PC-3 (cell line): ENCODE results near the gene UCN2. TPM values are rescaled to one million over a fixed set of nuclear protein-coding genes. Genes with fewer than 3 reads are reported as not detected.

ENCODE experiments used
- ATAC-seq: fragments of 200-7000 bp; cut with Tn5 transposase; 2 replicates; pipeline ENCODE4 v1.9.1; 2020; ENCODE audit warnings: mild to moderate bottlenecking, moderate library complexity
- BruUV-seq: library from RNA; stranded (reverse); fragments of 400-500 nt; replicated peaks from 2 replicates; lab custom pipeline; 2021; lab: Mats Ljungman, UMichigan
- CTCF ChIA-PET: fragments of 300-600 bp; sonication (Branson Sonifier 250); formaldehyde crosslinking; loops from one replicate; lab custom pipeline; 2022; ENCODE audit warnings: antibody characterized with exemption; lab: Charles Lee
- POLR2A ChIA-PET: fragments of 300-600 bp; sonication (Branson Sonifier 250); formaldehyde crosslinking; loops from one replicate; lab custom pipeline; 2022; ENCODE audit warnings: antibody characterized with exemption; ENCODE audit not compliant: unreplicated experiment; lab: Charles Lee
- DNase-seq: peaks from one replicate; pipeline ENCODE4 v3.0.0-alpha.2; 2015
- H2AFZ ChIP-seq: fragments of 300-600 bp; sonication (generic); 2 replicates; pipeline ENCODE4 v1.6.0; 2016; ENCODE audit warnings: antibody characterized with exemption, low read length
- H3F3A ChIP-seq: fragments of 300-600 bp; sonication (generic); one replicate; pipeline ENCODE4 v1.6.0; 2017; ENCODE audit warnings: antibody characterized with exemption, low read length, control low read depth, mild to moderate bottlenecking; ENCODE audit not compliant: unreplicated experiment
- H3K27ac ChIP-seq: fragments of 300-600 bp; sonication (generic); 2 replicates; pipeline ENCODE4 v1.5.1; 2016; ENCODE audit warnings: mild to moderate bottlenecking, low read length
- H3K27me3 ChIP-seq: fragments of 300-600 bp; sonication (generic); 2 replicates; pipeline ENCODE4 v1.6.1; 2016; ENCODE audit warnings: low read length, mixed read lengths
- H3K36me3 ChIP-seq: fragments of 300-600 bp; sonication (generic); 2 replicates; pipeline ENCODE4 v1.6.1; 2016; ENCODE audit warnings: low read depth, mixed run types, low read length, mixed read lengths
- H3K4me1 ChIP-seq: fragments of 300-600 bp; sonication (generic); 2 replicates; pipeline ENCODE4 v1.5.1; 2016; ENCODE audit warnings: low read length; ENCODE audit not compliant: insufficient read depth
- H3K4me2 ChIP-seq: fragments of 300-600 bp; sonication (generic); 2 replicates; pipeline ENCODE4 v1.6.0; 2016; ENCODE audit warnings: low read length
- H3K4me3 ChIP-seq: fragments of 300-600 bp; sonication (generic); 2 replicates; pipeline ENCODE4 v1.5.1; 2016; ENCODE audit warnings: mild to moderate bottlenecking, low read length, mixed read lengths
- H3K79me2 ChIP-seq: fragments of 300-600 bp; sonication (generic); 2 replicates; pipeline ENCODE4 v1.6.1; 2017; ENCODE audit warnings: low read length, mixed read lengths
- H3K9ac ChIP-seq: fragments of 300-600 bp; sonication (generic); 2 replicates; pipeline ENCODE4 v1.6.0; 2016; ENCODE audit warnings: mild to moderate bottlenecking, low read length
- H3K9me2 ChIP-seq: fragments of 300-600 bp; sonication (generic); replicated peaks from 2 replicates; pipeline ENCODE4 v1.6.1; 2016; ENCODE audit warnings: mixed run types, low read length, mixed read lengths
- H3K9me3 ChIP-seq: fragments of 300-600 bp; sonication (generic); 2 replicates; pipeline ENCODE4 v1.6.1; 2016; ENCODE audit warnings: low read length, mixed read lengths
- H4K20me1 ChIP-seq: fragments of 300-600 bp; sonication (generic); 2 replicates; pipeline ENCODE4 v1.6.1; 2016; ENCODE audit warnings: low read length, mixed read lengths
- EZH2 ChIP-seq: fragments of 300-600 bp; sonication (generic); IDR thresholded peaks from one replicate; pipeline ENCODE4 v1.6.1; 2017; ENCODE audit warnings: antibody characterized with exemption, mild to moderate bottlenecking, low read length; ENCODE audit not compliant: unreplicated experiment
- EZH2phosphoT487 ChIP-seq: fragments of 300-600 bp; sonication (generic); IDR thresholded peaks from 2 replicates; pipeline ENCODE4 v1.6.1; 2018; ENCODE audit warnings: mild to moderate bottlenecking, antibody characterized with exemption, low read length, borderline replicate concordance
- intact Hi-C: fragments of 100-400 bp; cut with micrococcal nuclease; formaldehyde crosslinking; loops from 2 replicates; pipeline ENCODE4 v1.9.0; 2023
- total RNA-seq: library from RNA; depleted of rRNA; stranded (reverse); fragments of >200 nt; gene quantifications from 2 replicates; pipeline ENCODE4 v1.2.3, GENCODE V29; 2014
- TF ChIP-seq, protein P1 (sequence below): fragments of 300-600 bp; sonication (generic); conservative IDR thresholded peaks from 2 replicates; pipeline ENCODE4 v1.5.1; 2017; ENCODE audit warnings: antibody characterized with exemption, low read depth, mild to moderate bottlenecking, low read length

UCN2 gene
- total RNA-seq, 1 experiment from 2014 or later, result 0.91 TPM

GRCh38 chr3:48584836-48585235 lies 21.3 kb upstream of the UCN2 start:
- H4K20me1 ChIP-seq, result no peaks in the 10 kb centered on the region
- H2AFZ ChIP-seq, result no peak overlapping the region
- no TSS peak for BruUV-seq
- H3K4me3 ChIP-seq, result no peak overlapping the region
- no peaks in the 10 kb centered on the region for H3K79me2 ChIP-seq
- ATAC-seq (no peak), DNase-seq (no peak)
- no peaks in the 10 kb centered on the region for H3K27me3 ChIP-seq
- no peaks in the 10 kb centered on the region for H3K9me2 ChIP-seq
- TF ChIP-seq EZH2phosphoT487 (no peak), EZH2 (no peak)
- TF ChIP-seq, protein P1, sequence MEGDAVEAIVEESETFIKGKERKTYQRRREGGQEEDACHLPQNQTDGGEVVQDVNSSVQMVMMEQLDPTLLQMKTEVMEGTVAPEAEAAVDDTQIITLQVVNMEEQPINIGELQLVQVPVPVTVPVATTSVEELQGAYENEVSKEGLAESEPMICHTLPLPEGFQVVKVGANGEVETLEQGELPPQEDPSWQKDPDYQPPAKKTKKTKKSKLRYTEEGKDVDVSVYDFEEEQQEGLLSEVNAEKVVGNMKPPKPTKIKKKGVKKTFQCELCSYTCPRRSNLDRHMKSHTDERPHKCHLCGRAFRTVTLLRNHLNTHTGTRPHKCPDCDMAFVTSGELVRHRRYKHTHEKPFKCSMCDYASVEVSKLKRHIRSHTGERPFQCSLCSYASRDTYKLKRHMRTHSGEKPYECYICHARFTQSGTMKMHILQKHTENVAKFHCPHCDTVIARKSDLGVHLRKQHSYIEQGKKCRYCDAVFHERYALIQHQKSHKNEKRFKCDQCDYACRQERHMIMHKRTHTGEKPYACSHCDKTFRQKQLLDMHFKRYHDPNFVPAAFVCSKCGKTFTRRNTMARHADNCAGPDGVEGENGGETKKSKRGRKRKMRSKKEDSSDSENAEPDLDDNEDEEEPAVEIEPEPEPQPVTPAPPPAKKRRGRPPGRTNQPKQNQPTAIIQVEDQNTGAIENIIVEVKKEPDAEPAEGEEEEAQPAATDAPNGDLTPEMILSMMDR, result no peak
- H3K27ac ChIP-seq, result no peak overlapping the region
- intact Hi-C loops, result no loop called here
- ChIA-PET CTCF (no interaction called here), POLR2A (no interaction called here)
- H3K36me3 ChIP-seq, result no peaks in the 10 kb centered on the region
- no peaks in the 10 kb centered on the region for H3K4me1 ChIP-seq
- no peaks in the 10 kb centered on the region for H3K9me3 ChIP-seq
- H3K9ac ChIP-seq, result no peak overlapping the region
- no peak overlapping the region for H3K4me2 ChIP-seq
- no peaks in the 10 kb centered on the region for H3F3A ChIP-seq

GRCh38 chr3:48581621-48582481 lies 18.3 kb upstream of the UCN2 start:
- ATAC-seq, result no peak
- Histone ChIP-seq H3K4me3 (no peak overlapping the region), H3K4me1 (no peaks in the 10 kb centered on the region), H3K4me2 (no peak overlapping the region), H3K36me3 (no peaks in the 10 kb centered on the region), H3K9me2 (no peaks in the 10 kb centered on the region), H3K27ac (no peak overlapping the region), H4K20me1 (no peaks in the 10 kb centered on the region), H3F3A (no peaks in the 10 kb centered on the region), H3K9ac (no peak overlapping the region), H3K27me3 (no peaks in the 10 kb centered on the region), H3K79me2 (no peaks in the 10 kb centered on the region), H3K9me3 (no peaks in the 10 kb centered on the region), H2AFZ (no peak overlapping the region)
- ChIA-PET CTCF (interaction anchor here (0.6 kb wide), 1 partner anchor 21 kb away, joined by 4 read pairs; no protein-coding TSS in a partner anchor), POLR2A (no interaction called here)
- TF ChIP-seq, protein P1, result no peak
- TF ChIP-seq EZH2, result no peak
- no peak for TF ChIP-seq EZH2phosphoT487
- BruUV-seq, result no TSS peak
- intact Hi-C loops, result no loop called here
- DNase-seq, result no peak

DNA sequence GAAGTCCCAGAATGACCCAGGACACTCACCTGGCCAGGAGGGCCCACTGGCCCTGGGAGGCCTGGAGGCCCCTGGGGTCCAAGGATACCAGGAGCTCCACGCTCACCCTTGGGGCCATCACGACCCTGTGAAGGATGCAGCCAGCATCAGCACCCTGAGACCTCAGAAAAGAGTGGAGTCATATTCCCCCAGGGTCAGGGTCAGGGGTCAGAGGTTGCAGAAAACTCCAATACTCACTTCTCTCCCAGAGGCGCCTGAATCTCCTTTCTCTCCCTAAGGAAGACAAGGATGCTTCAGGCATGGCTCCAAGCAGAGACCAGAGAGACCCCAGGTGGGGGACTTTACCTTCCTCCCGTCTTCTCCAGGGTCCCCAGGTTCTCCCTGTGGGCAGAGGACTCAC lies 13.1 kb upstream of the UCN2 start:
- no peak overlapping the region for H3K4me3 ChIP-seq
- H3K9me3 ChIP-seq, result no peaks in the 10 kb centered on the region
- H3F3A ChIP-seq, result no peaks in the 10 kb centered on the region
- BruUV-seq, result no TSS peak
- H3K36me3 ChIP-seq, result no peaks in the 10 kb centered on the region
- intact Hi-C loops, result no loop called here
- ATAC-seq, result no peak
- H3K9me2 ChIP-seq, result no peaks in the 10 kb centered on the region
- no peaks in the 10 kb centered on the region for H3K4me1 ChIP-seq
- no peak overlapping the region for H3K9ac ChIP-seq
- H2AFZ ChIP-seq, result no peak overlapping the region
- H3K79me2 ChIP-seq, result no peaks in the 10 kb centered on the region
- POLR2A ChIA-PET, result interaction anchor here (0.6 kb wide), 1 partner anchor 82 kb away, joined by 3 read pairs; no protein-coding TSS in a partner anchor
- TF ChIP-seq EZH2phosphoT487, result no peak
- no peak for TF ChIP-seq EZH2
- TF ChIP-seq, protein P1, result no peak
- H3K27ac ChIP-seq, result no peak overlapping the region
- no peaks in the 10 kb centered on the region for H3K27me3 ChIP-seq
- no peak for DNase-seq
- no peak overlapping the region for H3K4me2 ChIP-seq
- H4K20me1 ChIP-seq, result no peaks in the 10 kb centered on the region
- CTCF ChIA-PET, result interaction anchor here (0.6 kb wide), 1 partner anchor 62 kb away, joined by 4 read pairs; no protein-coding TSS in a partner anchor
